DND-41 (cell line): ENCODE data around the gene ROBO2.

Source experiments
- ATAC-seq: fragments of 200-7000 bp; cut with Tn5 transposase; 3 replicates; pipeline ENCODE4 v1.9.1; 2021; ENCODE audit warnings: low read depth; ENCODE audit not compliant: insufficient read depth
- DNase-seq: peaks from one replicate; pipeline ENCODE4 v3.0.0-alpha.2; 2020
- H2AFZ ChIP-seq: 2 replicates; pipeline ENCODE4 v1.6.0; 2012; ENCODE audit warnings: low read depth, low read length
- H3K27ac ChIP-seq: 2 replicates; pipeline ENCODE4 v1.5.1; 2012; ENCODE audit warnings: low read length, inconsistent platforms
- H3K27me3 ChIP-seq: fragments of 200-600 bp; sonication (generic); 2 replicates; pipeline ENCODE4 v1.6.0; 2012; ENCODE audit warnings: low read length, mild to moderate bottlenecking, inconsistent platforms; ENCODE audit not compliant: insufficient read depth, poor library complexity
- H3K36me3 ChIP-seq: 2 replicates; pipeline ENCODE4 v1.5.1; 2012; ENCODE audit warnings: low read length, inconsistent platforms; ENCODE audit not compliant: insufficient read depth
- H3K4me1 ChIP-seq: 2 replicates; pipeline ENCODE4 v1.5.1; 2012; ENCODE audit warnings: mild to moderate bottlenecking, low read length; ENCODE audit not compliant: insufficient read depth
- H3K4me2 ChIP-seq: 2 replicates; pipeline ENCODE4 v1.6.0; 2012; ENCODE audit warnings: mild to moderate bottlenecking, moderate library complexity, low read length, inconsistent platforms; ENCODE audit not compliant: insufficient read depth
- H3K4me3 ChIP-seq, 2 experiments: fragments of 200-600 bp in 1 of 2; shearing (Covaris generic) in 1 of 2; 2 replicates each; pipeline ENCODE4 v1.5.1; 2012 to 2016; ENCODE audit warnings: inconsistent platforms in 2 of 2, low read length in 2 of 2, mild to moderate bottlenecking in 2 of 2, low read depth in 1 of 2, moderate library complexity in 1 of 2
- H3K79me2 ChIP-seq: 2 replicates; pipeline ENCODE4 v1.6.0; 2012; ENCODE audit warnings: low read length, inconsistent platforms; ENCODE audit not compliant: insufficient read depth
- H3K9ac ChIP-seq: 2 replicates; pipeline ENCODE4 v1.6.0; 2012; ENCODE audit warnings: low read depth, mild to moderate bottlenecking, inconsistent platforms, low read length, moderate library complexity
- H3K9me3 ChIP-seq: 2 replicates; pipeline ENCODE4 v1.5.1; 2012; ENCODE audit warnings: low read length, moderate library complexity, mild to moderate bottlenecking, inconsistent platforms; ENCODE audit not compliant: insufficient read depth, severe bottlenecking
- H4K20me1 ChIP-seq: 2 replicates; pipeline ENCODE4 v1.6.0; 2012; ENCODE audit warnings: low read length; ENCODE audit not compliant: insufficient read depth
- EZH2 ChIP-seq: IDR thresholded peaks from 3 replicates; pipeline ENCODE4 v1.6.1; 2012; ENCODE audit warnings: borderline replicate concordance, low read depth, mild to moderate bottlenecking, moderate library complexity, low read length, inconsistent platforms; ENCODE audit not compliant: severe bottlenecking
- TF ChIP-seq, protein P1 (sequence below): IDR thresholded peaks from 2 replicates; pipeline ENCODE4 v1.5.1; 2012; ENCODE audit warnings: borderline replicate concordance, low read length, moderate library complexity, mild to moderate bottlenecking; ENCODE audit not compliant: poor library complexity, severe bottlenecking; ENCODE audit errors: extremely low read depth

The ROBO2 gene

GRCh38 chr3:77048186-77048585, 8.3 kb downstream of the ROBO2 start:
- no peaks in the 10 kb centered on the region for H3K79me2 ChIP-seq
- no peaks in the 10 kb centered on the region for H3K4me1 ChIP-seq
- no peak overlapping the region for H3K27ac ChIP-seq
- no peak overlapping the region for H3K4me2 ChIP-seq
- no peaks in the 10 kb centered on the region for H4K20me1 ChIP-seq
- H3K4me3 ChIP-seq, result no peak overlapping the region
- no peak overlapping the region for H3K9ac ChIP-seq
- no peaks in the 10 kb centered on the region for H3K36me3 ChIP-seq
- H2AFZ ChIP-seq, result no peak overlapping the region
- ATAC-seq (no peak), DNase-seq (no peak)
- no peak for TF ChIP-seq EZH2
- TF ChIP-seq, protein P1, sequence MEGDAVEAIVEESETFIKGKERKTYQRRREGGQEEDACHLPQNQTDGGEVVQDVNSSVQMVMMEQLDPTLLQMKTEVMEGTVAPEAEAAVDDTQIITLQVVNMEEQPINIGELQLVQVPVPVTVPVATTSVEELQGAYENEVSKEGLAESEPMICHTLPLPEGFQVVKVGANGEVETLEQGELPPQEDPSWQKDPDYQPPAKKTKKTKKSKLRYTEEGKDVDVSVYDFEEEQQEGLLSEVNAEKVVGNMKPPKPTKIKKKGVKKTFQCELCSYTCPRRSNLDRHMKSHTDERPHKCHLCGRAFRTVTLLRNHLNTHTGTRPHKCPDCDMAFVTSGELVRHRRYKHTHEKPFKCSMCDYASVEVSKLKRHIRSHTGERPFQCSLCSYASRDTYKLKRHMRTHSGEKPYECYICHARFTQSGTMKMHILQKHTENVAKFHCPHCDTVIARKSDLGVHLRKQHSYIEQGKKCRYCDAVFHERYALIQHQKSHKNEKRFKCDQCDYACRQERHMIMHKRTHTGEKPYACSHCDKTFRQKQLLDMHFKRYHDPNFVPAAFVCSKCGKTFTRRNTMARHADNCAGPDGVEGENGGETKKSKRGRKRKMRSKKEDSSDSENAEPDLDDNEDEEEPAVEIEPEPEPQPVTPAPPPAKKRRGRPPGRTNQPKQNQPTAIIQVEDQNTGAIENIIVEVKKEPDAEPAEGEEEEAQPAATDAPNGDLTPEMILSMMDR, result no peak
- no peaks in the 10 kb centered on the region for H3K9me3 ChIP-seq
- no peaks in the 10 kb centered on the region for H3K27me3 ChIP-seq

DNA sequence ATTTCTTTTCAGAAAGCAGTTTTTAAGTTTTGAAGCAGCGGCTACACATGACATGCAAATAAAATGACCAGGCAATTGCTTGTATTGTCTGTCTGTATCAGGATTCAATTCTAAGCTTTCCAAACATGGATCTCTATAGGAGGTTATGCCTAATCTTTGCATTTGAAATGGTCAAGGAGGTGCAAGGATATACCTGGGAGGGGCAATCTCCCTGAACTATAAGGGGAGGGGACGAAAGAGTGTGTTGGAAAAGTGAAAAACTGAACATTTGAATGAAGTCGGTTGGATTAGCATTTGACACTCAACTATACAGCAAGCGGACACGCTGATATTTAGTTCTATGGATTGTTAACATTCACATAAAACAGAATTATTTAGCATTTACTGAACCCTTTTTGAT, 11.7 kb downstream of the ROBO2 start:
- no peaks in the 10 kb centered on the region for H4K20me1 ChIP-seq
- no peak overlapping the region for H3K9ac ChIP-seq
- H2AFZ ChIP-seq, result no peak overlapping the region
- H3K27me3 ChIP-seq, result no peaks in the 10 kb centered on the region
- no peak overlapping the region for H3K4me2 ChIP-seq
- H3K4me3 ChIP-seq, result no peak overlapping the region
- TF ChIP-seq EZH2, result no peak
- TF ChIP-seq, protein P1, result no peak
- H3K79me2 ChIP-seq, result no peaks in the 10 kb centered on the region
- H3K27ac ChIP-seq, result no peak overlapping the region
- DNase-seq (no peak), ATAC-seq (no peak)
- H3K9me3 ChIP-seq, result no peaks in the 10 kb centered on the region
- H3K4me1 ChIP-seq, result no peaks in the 10 kb centered on the region
- no peaks in the 10 kb centered on the region for H3K36me3 ChIP-seq

DNA sequence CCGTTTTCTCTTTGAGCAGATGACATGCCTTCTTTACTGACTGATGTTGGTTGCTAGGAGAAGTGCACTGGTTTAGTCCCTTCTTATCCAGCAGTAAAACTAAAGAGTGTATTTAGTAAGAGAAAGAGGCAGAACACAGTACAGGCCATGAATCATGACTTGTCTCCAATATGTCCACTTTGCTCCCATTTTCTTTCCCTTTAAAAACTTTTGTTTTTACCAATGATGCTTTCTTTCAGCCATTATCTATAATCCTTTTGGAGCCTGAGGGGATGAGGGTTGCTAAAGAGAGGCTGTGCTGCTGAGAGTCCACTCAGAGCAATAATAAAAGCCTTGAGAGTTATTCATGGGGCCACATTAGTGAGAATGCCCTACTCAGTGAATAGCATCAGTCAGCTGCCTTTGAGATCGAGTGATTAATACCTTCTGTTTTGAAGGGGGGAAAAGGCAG, 12.2 kb downstream of the ROBO2 start:
- no peak for TF ChIP-seq EZH2
- TF ChIP-seq, protein P1, result no peak
- Histone ChIP-seq H3K4me3 (no peak overlapping the region), H4K20me1 (no peaks in the 10 kb centered on the region), H3K4me2 (no peak overlapping the region), H3K79me2 (no peaks in the 10 kb centered on the region), H3K36me3 (no peaks in the 10 kb centered on the region), H3K27me3 (no peaks in the 10 kb centered on the region), H3K27ac (no peak overlapping the region), H2AFZ (no peak overlapping the region), H3K9me3 (no peaks in the 10 kb centered on the region), H3K9ac (no peak overlapping the region), H3K4me1 (no peaks in the 10 kb centered on the region)
- ATAC-seq (no peak), DNase-seq (no peak)
